ENCODE measurements around the gene KLHL17. TPM values are rescaled to one million over a fixed set of nuclear protein-coding genes. Genes with fewer than 3 reads are reported as not detected.

Gene KLHL17
- total and polyA plus RNA-seq, 2 donors from 2014 or later, result 6.9 to 11.5 TPM

- TF ChIP-seq CTCF (IDR thresholded peaks at IDR 0.05; ENCODE audit: borderline replicate concordance, extremely low read depth, insufficient read depth), result no peak
- FAIRE-seq, result no peak
- no peaks in the 10 kb centered on the region for H3K36me3 ChIP-seq (ENCODE audit: control insufficient read depth in 2 of 3, insufficient read depth in 3 of 3, low read length in 3 of 3)
- H3K9me3 ChIP-seq (ENCODE audit: control insufficient read depth in 2 of 3, insufficient read depth in 1 of 3, low read length in 3 of 3), result no peaks in the 10 kb centered on the region
- intact Hi-C loops (cut with DNase I), result no loop called here
- H3K9ac ChIP-seq (ENCODE audit: low read length in 3 of 3), result peak overlapping the region; percentile 26 to 58 (median 41)
- no peaks in the 10 kb centered on the region for H3K27me3 ChIP-seq (ENCODE audit: control insufficient read depth, insufficient read depth, low read length)
- peak overlapping the region; percentile 38 to 59 (median 44) for H3K4me3 ChIP-seq (ENCODE audit: low read length in 3 of 3)
- H3K4me1 ChIP-seq (ENCODE audit: control insufficient read depth in 2 of 3, insufficient read depth in 2 of 3, low read depth in 1 of 3, low read length in 3 of 3), result peaks cover 0 to 18% (median 2%) of the 10 kb centered on the region in 3 donors
- peak overlapping the region; percentile 90 to 97 for H3K27ac ChIP-seq (ENCODE audit: low read depth in 2 of 2, low read length in 2 of 2)
- DNase-seq, result peak; percentile 85 to 94 (median 93)
Observed at GRCh38 chr1:1000357-1001056, 40.1 kb downstream of the KLHL17 start.

GRCh38 chr1:1001057-1001783 is 40.8 kb downstream of the KLHL17 start:
- H3K27ac ChIP-seq (ENCODE audit: low read depth in 2 of 2, low read length in 2 of 2), result peak overlapping the region; percentile 90 to 97
- no peaks in the 10 kb centered on the region for H3K36me3 ChIP-seq (ENCODE audit: control insufficient read depth in 2 of 3, insufficient read depth in 3 of 3, low read length in 3 of 3)
- intact Hi-C loops (cut with DNase I), result no loop called here
- H3K27me3 ChIP-seq (ENCODE audit: control insufficient read depth, insufficient read depth, low read length), result no peaks in the 10 kb centered on the region
- peak overlapping the region; percentile 38 to 59 (median 44) for H3K4me3 ChIP-seq (ENCODE audit: low read length in 3 of 3)
- peaks cover 0 to 20% (median 4%) of the 10 kb centered on the region in 3 donors for H3K4me1 ChIP-seq (ENCODE audit: control insufficient read depth in 2 of 3, insufficient read depth in 2 of 3, low read depth in 1 of 3, low read length in 3 of 3)
- H3K9ac ChIP-seq (ENCODE audit: low read length in 3 of 3), result peak overlapping the region; percentile 23 to 58 (median 41)
- DNase-seq (peak in 3 of 5 donors; percentile 32 to 82 (median 80)), FAIRE-seq (no peak)
- no peak for TF ChIP-seq CTCF (IDR thresholded peaks at IDR 0.05; ENCODE audit: borderline replicate concordance, extremely low read depth, insufficient read depth)
- H3K9me3 ChIP-seq (ENCODE audit: control insufficient read depth in 2 of 3, insufficient read depth in 1 of 3, low read length in 3 of 3), result no peaks in the 10 kb centered on the region

- Histone ChIP-seq H3K9me3 (ENCODE audit: control insufficient read depth in 2 of 3, insufficient read depth in 1 of 3, low read length in 3 of 3) (no peaks in the 10 kb centered on the region), H3K27ac (ENCODE audit: low read depth in 2 of 2, low read length in 2 of 2) (no peak overlapping the region), H3K27me3 (ENCODE audit: control insufficient read depth, insufficient read depth, low read length) (no peaks in the 10 kb centered on the region), H3K4me1 (ENCODE audit: control insufficient read depth in 2 of 3, insufficient read depth in 2 of 3, low read depth in 1 of 3, low read length in 3 of 3) (peaks cover 0 to 18% (median 4%) of the 10 kb centered on the region in 3 donors), H3K9ac (ENCODE audit: low read length in 3 of 3) (no peak overlapping the region), H3K36me3 (ENCODE audit: control insufficient read depth in 2 of 3, insufficient read depth in 3 of 3, low read length in 3 of 3) (no peaks in the 10 kb centered on the region), H3K4me3 (ENCODE audit: low read length in 3 of 3) (no peak overlapping the region)
- TF ChIP-seq CTCF (IDR thresholded peaks at IDR 0.05; ENCODE audit: borderline replicate concordance, extremely low read depth, insufficient read depth), result no peak
- intact Hi-C loops (cut with DNase I), result no loop called here
- FAIRE-seq (no peak), DNase-seq (peak in 2 of 5 donors; percentile 65 to 66)
Observed at GRCh38 chr1:1003618-1004419, 43.4 kb downstream of the KLHL17 start.

Measured in kidney (tissue), 14 donors.